Astrocyte (in vitro differentiated cells and primary cell): ENCODE measurements around the gene TAS2R40. TPM values are rescaled to one million over a fixed set of nuclear protein-coding genes. Genes with fewer than 3 reads are reported as not detected.

Experiments
- DNase-seq: peaks from one replicate; pipeline ENCODE4 v3.0.0-alpha.2; 2010; ENCODE audit warnings: low read depth
- FAIRE-seq: peaks from 2 replicates; lab custom pipeline; 2011; peaks lifted over from hg19 to GRCh38; lab: Jason Lieb, UNC
- H2AFZ ChIP-seq: 2 replicates; pipeline ENCODE4 v1.6.0; 2012; ENCODE audit warnings: low read depth, low read length, inconsistent platforms
- H3K27ac ChIP-seq: 2 replicates; pipeline ENCODE4 v1.5.1; 2011; ENCODE audit warnings: low read depth, low read length, inconsistent platforms
- H3K27me3 ChIP-seq: 2 replicates; pipeline ENCODE4 v1.6.0; 2011; ENCODE audit warnings: low read length, inconsistent platforms; ENCODE audit not compliant: insufficient read depth
- H3K36me3 ChIP-seq: 2 replicates; pipeline ENCODE4 v1.5.1; 2011; ENCODE audit warnings: low read length, inconsistent platforms; ENCODE audit not compliant: insufficient read depth
- H3K4me1 ChIP-seq: 2 replicates; pipeline ENCODE4 v1.5.1; 2011; ENCODE audit warnings: low read length, inconsistent platforms; ENCODE audit not compliant: insufficient read depth
- H3K4me2 ChIP-seq: 2 replicates; pipeline ENCODE4 v1.6.0; 2012; ENCODE audit warnings: low read length, inconsistent platforms
- H3K4me3 ChIP-seq: 2 replicates; pipeline ENCODE4 v1.5.1; 2011; ENCODE audit warnings: low read depth, mild to moderate bottlenecking, low read length, inconsistent platforms; ENCODE audit not compliant: insufficient read depth
- H3K79me2 ChIP-seq: 2 replicates; pipeline ENCODE4 v1.6.0; 2012; ENCODE audit warnings: mild to moderate bottlenecking, low read length, inconsistent platforms; ENCODE audit not compliant: insufficient read depth
- H3K9ac ChIP-seq: 2 replicates; pipeline ENCODE4 v1.6.0; 2012; ENCODE audit warnings: mild to moderate bottlenecking, low read length, inconsistent platforms
- H3K9me3 ChIP-seq: 2 replicates; pipeline ENCODE4 v1.5.1; 2012; ENCODE audit warnings: low read depth, mild to moderate bottlenecking, low read length, inconsistent platforms; ENCODE audit not compliant: insufficient read depth
- H4K20me1 ChIP-seq: 2 replicates; pipeline ENCODE4 v1.6.0; 2012; ENCODE audit warnings: low read length, inconsistent platforms; ENCODE audit not compliant: insufficient read depth
- H3K27ac Mint-ChIP-seq: one replicate; pipeline ENCODE4 v1.8.0; 2021; ENCODE audit warnings: mild to moderate bottlenecking, mixed read lengths; ENCODE audit not compliant: unreplicated experiment
- H3K27me3 Mint-ChIP-seq: one replicate; pipeline ENCODE4 v1.8.0; 2021; ENCODE audit warnings: low read depth, mixed read lengths; ENCODE audit not compliant: unreplicated experiment
- H3K36me3 Mint-ChIP-seq: one replicate; pipeline ENCODE4 v1.8.0; 2021; ENCODE audit warnings: low read depth, mixed read lengths; ENCODE audit not compliant: unreplicated experiment
- H3K4me1 Mint-ChIP-seq: one replicate; pipeline ENCODE4 v1.8.0; 2021; ENCODE audit warnings: low read depth, mixed read lengths; ENCODE audit not compliant: unreplicated experiment
- H3K4me3 Mint-ChIP-seq: one replicate; pipeline ENCODE4 v1.8.0; 2021; ENCODE audit warnings: mild to moderate bottlenecking, moderate library complexity, mixed read lengths; ENCODE audit not compliant: unreplicated experiment
- H3K9me3 Mint-ChIP-seq: one replicate; pipeline ENCODE4 v1.8.0; 2021; ENCODE audit warnings: mild to moderate bottlenecking, mixed read lengths; ENCODE audit not compliant: unreplicated experiment
- EZH2 ChIP-seq: IDR thresholded peaks from 2 replicates; pipeline ENCODE4 v1.6.1; 2012; ENCODE audit warnings: mild to moderate bottlenecking, low read length, inconsistent platforms; ENCODE audit not compliant: insufficient read depth
- total RNA-seq: library from RNA; stranded (reverse); gene quantifications from 2 replicates; pipeline ENCODE4 v1.2.1, GENCODE V29; 2021
- TF ChIP-seq, protein P1 (sequence below): IDR thresholded peaks from 2 replicates; pipeline ENCODE4 v1.5.1; 2011; ENCODE audit warnings: low read depth, mild to moderate bottlenecking, inconsistent platforms, low read length, moderate library complexity; ENCODE audit not compliant: insufficient read depth

TAS2R40 gene
- total RNA-seq, 1 donor from 2014 or later, result not detected

DNA sequence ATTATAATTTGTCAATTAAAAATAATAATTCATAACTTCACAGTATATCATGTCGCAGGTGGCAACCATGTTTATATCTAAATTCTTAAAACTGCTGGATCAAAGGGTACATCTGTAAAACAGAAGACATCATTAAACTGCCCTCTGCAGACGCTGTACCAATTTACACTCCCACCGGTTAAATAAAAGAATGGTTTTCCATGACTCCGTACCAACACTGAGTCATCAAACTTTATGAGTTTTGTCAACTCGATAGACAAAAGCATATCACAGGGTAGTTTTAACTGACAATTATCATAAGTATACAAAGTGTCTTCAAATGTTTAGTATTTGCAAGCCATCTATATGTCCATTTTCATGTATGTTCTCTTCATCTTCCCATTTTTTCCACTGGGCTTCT lies 35.7 kb downstream of the TAS2R40 start:
- Mint-ChIP-seq H3K27me3 (peaks cover 2% of the 10 kb centered on the region), H3K27ac (no peak overlapping the region), H3K9me3 (no peaks in the 10 kb centered on the region), H3K4me1 (no peaks in the 10 kb centered on the region), H3K36me3 (no peaks in the 10 kb centered on the region), H3K4me3 (no peak overlapping the region)
- no peak overlapping the region for H3K9ac ChIP-seq
- no peaks in the 10 kb centered on the region for H3K9me3 ChIP-seq
- H3K36me3 ChIP-seq, result no peaks in the 10 kb centered on the region
- H3K4me1 ChIP-seq, result no peaks in the 10 kb centered on the region
- H3K79me2 ChIP-seq, result no peaks in the 10 kb centered on the region
- no peak for FAIRE-seq
- H4K20me1 ChIP-seq, result no peaks in the 10 kb centered on the region
- no peak overlapping the region for H3K4me3 ChIP-seq
- no peak overlapping the region for H2AFZ ChIP-seq
- H3K27me3 ChIP-seq, result no peaks in the 10 kb centered on the region
- no peak overlapping the region for H3K27ac ChIP-seq
- no peak for TF ChIP-seq EZH2
- TF ChIP-seq, protein P1, sequence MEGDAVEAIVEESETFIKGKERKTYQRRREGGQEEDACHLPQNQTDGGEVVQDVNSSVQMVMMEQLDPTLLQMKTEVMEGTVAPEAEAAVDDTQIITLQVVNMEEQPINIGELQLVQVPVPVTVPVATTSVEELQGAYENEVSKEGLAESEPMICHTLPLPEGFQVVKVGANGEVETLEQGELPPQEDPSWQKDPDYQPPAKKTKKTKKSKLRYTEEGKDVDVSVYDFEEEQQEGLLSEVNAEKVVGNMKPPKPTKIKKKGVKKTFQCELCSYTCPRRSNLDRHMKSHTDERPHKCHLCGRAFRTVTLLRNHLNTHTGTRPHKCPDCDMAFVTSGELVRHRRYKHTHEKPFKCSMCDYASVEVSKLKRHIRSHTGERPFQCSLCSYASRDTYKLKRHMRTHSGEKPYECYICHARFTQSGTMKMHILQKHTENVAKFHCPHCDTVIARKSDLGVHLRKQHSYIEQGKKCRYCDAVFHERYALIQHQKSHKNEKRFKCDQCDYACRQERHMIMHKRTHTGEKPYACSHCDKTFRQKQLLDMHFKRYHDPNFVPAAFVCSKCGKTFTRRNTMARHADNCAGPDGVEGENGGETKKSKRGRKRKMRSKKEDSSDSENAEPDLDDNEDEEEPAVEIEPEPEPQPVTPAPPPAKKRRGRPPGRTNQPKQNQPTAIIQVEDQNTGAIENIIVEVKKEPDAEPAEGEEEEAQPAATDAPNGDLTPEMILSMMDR, result no peak
- no peak for DNase-seq
- H3K4me2 ChIP-seq, result no peak overlapping the region

DNA sequence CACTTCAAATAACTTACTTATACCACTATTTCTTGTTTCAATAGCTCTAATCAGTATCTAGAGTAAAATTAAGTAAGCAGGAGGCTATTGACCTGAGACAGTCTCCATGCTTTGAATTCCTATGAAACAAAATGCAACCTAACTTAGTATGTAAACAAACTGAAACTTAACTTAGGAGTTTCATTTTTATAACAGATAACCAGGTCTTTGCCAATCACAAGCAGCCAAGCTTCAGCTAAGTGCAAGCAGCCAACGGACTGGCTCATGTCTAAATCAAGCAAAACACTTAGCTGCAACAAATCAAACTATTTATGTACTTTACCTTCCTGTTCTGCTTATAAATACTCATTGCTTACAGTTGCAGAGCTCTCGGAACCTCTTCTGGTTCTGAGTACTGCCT lies 37.0 kb downstream of the TAS2R40 start:
- H3K9me3 Mint-ChIP-seq, result no peaks in the 10 kb centered on the region
- H3K9me3 ChIP-seq, result no peaks in the 10 kb centered on the region
- H3K27me3 ChIP-seq, result no peaks in the 10 kb centered on the region
- H3K36me3 Mint-ChIP-seq, result no peaks in the 10 kb centered on the region
- H3K4me3 ChIP-seq, result no peak overlapping the region
- no peak overlapping the region for H3K27ac Mint-ChIP-seq
- no peak overlapping the region for H3K27ac ChIP-seq
- no peaks in the 10 kb centered on the region for H3K4me1 ChIP-seq
- DNase-seq (no peak), FAIRE-seq (no peak)
- H3K27me3 Mint-ChIP-seq, result peaks cover 2% of the 10 kb centered on the region
- no peak overlapping the region for H3K9ac ChIP-seq
- H3K36me3 ChIP-seq, result no peaks in the 10 kb centered on the region
- H4K20me1 ChIP-seq, result no peaks in the 10 kb centered on the region
- no peak overlapping the region for H3K4me2 ChIP-seq
- H2AFZ ChIP-seq, result no peak overlapping the region
- H3K4me3 Mint-ChIP-seq, result no peak overlapping the region
- no peaks in the 10 kb centered on the region for H3K4me1 Mint-ChIP-seq
- H3K79me2 ChIP-seq, result peaks cover 4% of the 10 kb centered on the region
- TF ChIP-seq, protein P1, result no peak
- TF ChIP-seq EZH2, result no peak

DNA sequence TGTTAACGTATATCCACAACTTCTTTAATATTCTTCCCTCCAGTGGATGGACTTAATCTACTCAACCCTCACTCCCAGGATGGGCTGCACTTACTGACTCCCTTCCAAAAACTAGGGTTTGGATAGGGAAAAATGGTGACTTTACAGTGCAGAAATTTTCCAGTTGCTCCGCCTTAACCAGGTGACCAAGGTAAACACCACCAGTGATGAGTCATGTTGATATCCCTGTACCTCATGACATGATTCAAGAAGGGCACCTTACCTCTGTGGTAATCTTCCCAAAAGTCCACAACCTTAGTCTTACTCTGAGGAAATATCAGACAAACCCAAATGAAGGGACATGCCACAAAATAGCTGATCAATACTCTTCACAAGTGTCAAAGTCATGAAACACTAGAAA lies 37.9 kb downstream of the TAS2R40 start:
- Mint-ChIP-seq H3K36me3 (no peaks in the 10 kb centered on the region), H3K4me1 (peaks cover 4% of the 10 kb centered on the region), H3K27ac (no peak overlapping the region), H3K27me3 (peaks cover 2% of the 10 kb centered on the region), H3K9me3 (no peaks in the 10 kb centered on the region), H3K4me3 (no peak overlapping the region)
- H3K4me2 ChIP-seq, result no peak overlapping the region
- no peaks in the 10 kb centered on the region for H3K27me3 ChIP-seq
- no peak overlapping the region for H3K27ac ChIP-seq
- no peak overlapping the region for H2AFZ ChIP-seq
- H3K4me1 ChIP-seq, result no peaks in the 10 kb centered on the region
- no peak for TF ChIP-seq EZH2
- TF ChIP-seq, protein P1, result no peak
- H3K36me3 ChIP-seq, result no peaks in the 10 kb centered on the region
- no peaks in the 10 kb centered on the region for H4K20me1 ChIP-seq
- H3K9me3 ChIP-seq, result no peaks in the 10 kb centered on the region
- no peak overlapping the region for H3K4me3 ChIP-seq
- FAIRE-seq, result no peak
- H3K9ac ChIP-seq, result no peak overlapping the region
- peaks cover 4% of the 10 kb centered on the region for H3K79me2 ChIP-seq
- no peak for DNase-seq
